HepG2 (cell line): ENCODE data around the gene MTHFD2. TPM values are rescaled to one million over a fixed set of nuclear protein-coding genes. Genes with fewer than 3 reads are reported as not detected.

ENCODE experiments used
- AHR ChIP-seq: IDR thresholded peaks from 2 replicates; pipeline ENCODE4 v1.6.1; 2018; ENCODE audit warnings: missing genetic modification reagents, missing compliant biosample characterization
- CREBL2 ChIP-seq: sonication (generic); formaldehyde crosslinking; IDR thresholded peaks from 2 replicates; pipeline ENCODE4 v1.8.1; 2023; ENCODE audit warnings: missing genetic modification reagents, mild to moderate bottlenecking, borderline replicate concordance
- RFX5 ChIP-seq: IDR thresholded peaks from 2 replicates; pipeline ENCODE4 v1.6.1; 2011; ENCODE audit warnings: low read depth, low read length, improper control_type of control experiment
- ZNF121 ChIP-seq: sonication (generic); formaldehyde crosslinking; IDR thresholded peaks from 2 replicates; pipeline ENCODE4 v1.5.0; 2020; ENCODE audit warnings: mild to moderate bottlenecking, missing genetic modification reagents
- ZNF414 ChIP-seq: sonication (generic); formaldehyde crosslinking; IDR thresholded peaks from 2 replicates; pipeline ENCODE4 v1.5.0; 2020; ENCODE audit warnings: missing genetic modification reagents
- ZNF546 ChIP-seq: sonication (generic); formaldehyde crosslinking; conservative IDR thresholded peaks from 2 replicates; pipeline ENCODE4 v1.8.1; 2023; ENCODE audit warnings: mild to moderate bottlenecking, missing genetic modification reagents
- ZNF605 ChIP-seq: sonication (generic); formaldehyde crosslinking; IDR thresholded peaks from 2 replicates; pipeline ENCODE4 v1.8.0; 2022; ENCODE audit warnings: mild to moderate bottlenecking, missing genetic modification reagents
- ZNF652 ChIP-seq: IDR thresholded peaks from 2 replicates; pipeline ENCODE4 v1.6.1; 2016; ENCODE audit warnings: low read depth, borderline replicate concordance
- ZNF691 ChIP-seq: sonication (generic); formaldehyde crosslinking; IDR thresholded peaks from 2 replicates; pipeline ENCODE4 v1.4.0; 2020; ENCODE audit warnings: missing genetic modification reagents, low read depth, mild to moderate bottlenecking, borderline replicate concordance
- polyA plus RNA-seq, 8 experiments: library from polyadenylated mRNA; depleted of rRNA in 3 of 8; stranded (reverse) in 7 of 8; unstranded in 1 of 8; fragments of >200 nt; fragmentation: Illumina TruSeq in 4 of 8; extraction: Trizol in 4 of 8; gene quantifications; 2 replicates each; pipeline versions ENCODE4 v1.2.1 to v1.2.3, GENCODE V29; 2011 to 2016; ENCODE audit warnings: low read depth in 4 of 8, missing spikeins in 1 of 8, mixed read lengths in 1 of 8; ENCODE audit not compliant: insufficient read depth in 1 of 8
- total RNA-seq, 5 experiments: library from RNA; depleted of rRNA; stranded (reverse); fragments of >200 nt; fragmentation: Illumina TruSeq; extraction: Trizol; gene quantifications; 2 replicates each; pipeline ENCODE4 v1.2.3, GENCODE V29; 2016; ENCODE audit warnings: low read depth in 1 of 5
- TF ChIP-seq, protein P1 (sequence below): sonication (generic); formaldehyde crosslinking; IDR thresholded peaks from 2 replicates; pipeline ENCODE4 v1.5.1; 2020; ENCODE audit warnings: mild to moderate bottlenecking, missing genetic modification reagents, borderline replicate concordance
- TF ChIP-seq, protein P2 (sequence below): sonication (generic); formaldehyde crosslinking; IDR thresholded peaks from 2 replicates; pipeline ENCODE4 v1.4.0; 2020; ENCODE audit warnings: missing genetic modification reagents, borderline replicate concordance
- TF ChIP-seq, protein P3 (sequence below): sonication (generic); formaldehyde crosslinking; IDR thresholded peaks from 2 replicates; pipeline ENCODE4 v1.5.0; 2020; ENCODE audit warnings: mild to moderate bottlenecking, missing genetic modification reagents, borderline replicate concordance

Gene MTHFD2
- total and polyA plus RNA-seq, 2 of the 13 experiments (the other 11 are each of a cell fraction or from before 2014, with no cell fraction given) = 188 to 269 TPM

DNA sequence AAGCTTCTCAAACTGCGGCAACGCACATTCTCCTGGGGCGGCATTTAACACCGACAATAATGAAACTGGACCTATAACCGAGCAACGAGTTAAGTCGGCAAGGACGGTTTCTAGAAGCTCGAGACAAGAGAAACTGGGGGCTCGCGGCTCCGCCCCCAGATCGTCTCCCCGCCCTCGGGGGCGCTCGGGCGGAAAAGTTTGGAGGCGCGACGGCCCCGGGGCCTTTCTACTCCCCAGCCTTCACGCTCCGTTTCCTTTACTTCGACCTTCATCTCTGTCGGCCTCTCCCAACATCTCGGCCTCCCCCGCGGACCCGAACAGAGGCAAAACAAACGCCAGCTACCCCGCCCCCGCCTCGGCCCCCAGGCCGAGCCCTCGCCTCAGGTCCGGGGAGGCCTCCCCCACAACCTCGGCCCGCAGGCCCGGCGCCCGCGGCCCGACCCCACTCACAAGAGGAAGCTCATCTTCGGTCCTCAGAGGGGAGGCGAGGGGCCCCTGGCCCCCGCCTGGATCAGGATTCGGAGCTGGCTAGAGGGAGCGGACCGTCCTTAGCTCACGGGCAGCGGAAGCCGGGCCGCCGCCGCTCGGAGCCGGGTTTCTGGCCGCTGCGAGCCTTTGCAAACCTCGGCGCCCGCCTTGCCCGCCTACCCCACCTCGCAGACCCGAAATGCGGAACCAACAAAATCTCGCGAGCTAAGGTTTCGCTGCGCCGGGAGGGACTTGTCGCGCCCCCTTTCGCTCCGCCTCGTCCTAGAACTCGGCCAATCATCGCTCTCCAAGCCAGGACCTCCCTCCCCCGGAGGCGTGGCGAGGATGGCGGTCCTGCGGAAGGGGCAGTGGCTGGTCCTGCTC lies 20.0 kb upstream of the MTHFD2 start, which contains the start of gene MOB1A (continued):
- TF ChIP-seq CREBL2 (no peak; the same call in 1 of the 2 replicates), ZNF652 (CRISPR knock-in tag) (no peak), ZNF414 (CRISPR knock-in tag) (peak; percentile 52; the same call in 1 of the 2 replicates), ZNF691 (CRISPR knock-in tag) (peak; percentile 60; the same call in 1 of the 2 replicates), ZNF121 (no peak), AHR (CRISPR knock-in tag) (no peak; the same call in 1 of the 2 replicates), RFX5 (0 out of 2 replicates have a peak, but pooled peaks have one; percentile 30), ZNF546 (CRISPR knock-in tag) (peak; percentile 18; the same call in 1 of the 2 replicates), ZNF605 (CRISPR knock-in tag) (peak; percentile 90)
- TF ChIP-seq, protein P1, sequence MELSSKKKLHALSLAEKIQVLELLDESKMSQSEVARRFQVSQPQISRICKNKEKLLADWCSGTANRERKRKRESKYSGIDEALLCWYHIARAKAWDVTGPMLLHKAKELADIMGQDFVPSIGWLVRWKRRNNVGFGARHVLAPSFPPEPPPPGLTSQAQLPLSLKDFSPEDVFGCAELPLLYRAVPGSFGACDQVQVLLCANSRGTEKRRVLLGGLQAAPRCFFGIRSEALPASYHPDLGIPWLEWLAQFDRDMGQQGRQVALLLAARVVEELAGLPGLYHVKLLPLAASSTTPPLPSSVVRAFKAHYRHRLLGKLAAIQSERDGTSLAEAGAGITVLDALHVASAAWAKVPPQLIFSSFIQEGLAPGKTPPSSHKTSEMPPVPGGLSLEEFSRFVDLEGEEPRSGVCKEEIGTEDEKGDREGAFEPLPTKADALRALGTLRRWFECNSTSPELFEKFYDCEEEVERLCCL (CRISPR knock-in tag) = no peak; the same call in 1 of the 2 replicates
- TF ChIP-seq, protein P2, sequence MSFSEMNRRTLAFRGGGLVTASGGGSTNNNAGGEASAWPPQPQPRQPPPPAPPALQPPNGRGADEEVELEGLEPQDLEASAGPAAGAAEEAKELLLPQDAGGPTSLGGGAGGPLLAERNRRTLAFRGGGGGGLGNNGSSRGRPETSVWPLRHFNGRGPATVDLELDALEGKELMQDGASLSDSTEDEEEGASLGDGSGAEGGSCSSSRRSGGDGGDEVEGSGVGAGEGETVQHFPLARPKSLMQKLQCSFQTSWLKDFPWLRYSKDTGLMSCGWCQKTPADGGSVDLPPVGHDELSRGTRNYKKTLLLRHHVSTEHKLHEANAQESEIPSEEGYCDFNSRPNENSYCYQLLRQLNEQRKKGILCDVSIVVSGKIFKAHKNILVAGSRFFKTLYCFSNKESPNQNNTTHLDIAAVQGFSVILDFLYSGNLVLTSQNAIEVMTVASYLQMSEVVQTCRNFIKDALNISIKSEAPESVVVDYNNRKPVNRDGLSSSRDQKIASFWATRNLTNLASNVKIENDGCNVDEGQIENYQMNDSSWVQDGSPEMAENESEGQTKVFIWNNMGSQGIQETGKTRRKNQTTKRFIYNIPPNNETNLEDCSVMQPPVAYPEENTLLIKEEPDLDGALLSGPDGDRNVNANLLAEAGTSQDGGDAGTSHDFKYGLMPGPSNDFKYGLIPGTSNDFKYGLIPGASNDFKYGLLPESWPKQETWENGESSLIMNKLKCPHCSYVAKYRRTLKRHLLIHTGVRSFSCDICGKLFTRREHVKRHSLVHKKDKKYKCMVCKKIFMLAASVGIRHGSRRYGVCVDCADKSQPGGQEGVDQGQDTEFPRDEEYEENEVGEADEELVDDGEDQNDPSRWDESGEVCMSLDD (CRISPR knock-in tag) = 0 out of 2 replicates have a peak, but pooled peaks have one; percentile 82
- TF ChIP-seq, protein P3, sequence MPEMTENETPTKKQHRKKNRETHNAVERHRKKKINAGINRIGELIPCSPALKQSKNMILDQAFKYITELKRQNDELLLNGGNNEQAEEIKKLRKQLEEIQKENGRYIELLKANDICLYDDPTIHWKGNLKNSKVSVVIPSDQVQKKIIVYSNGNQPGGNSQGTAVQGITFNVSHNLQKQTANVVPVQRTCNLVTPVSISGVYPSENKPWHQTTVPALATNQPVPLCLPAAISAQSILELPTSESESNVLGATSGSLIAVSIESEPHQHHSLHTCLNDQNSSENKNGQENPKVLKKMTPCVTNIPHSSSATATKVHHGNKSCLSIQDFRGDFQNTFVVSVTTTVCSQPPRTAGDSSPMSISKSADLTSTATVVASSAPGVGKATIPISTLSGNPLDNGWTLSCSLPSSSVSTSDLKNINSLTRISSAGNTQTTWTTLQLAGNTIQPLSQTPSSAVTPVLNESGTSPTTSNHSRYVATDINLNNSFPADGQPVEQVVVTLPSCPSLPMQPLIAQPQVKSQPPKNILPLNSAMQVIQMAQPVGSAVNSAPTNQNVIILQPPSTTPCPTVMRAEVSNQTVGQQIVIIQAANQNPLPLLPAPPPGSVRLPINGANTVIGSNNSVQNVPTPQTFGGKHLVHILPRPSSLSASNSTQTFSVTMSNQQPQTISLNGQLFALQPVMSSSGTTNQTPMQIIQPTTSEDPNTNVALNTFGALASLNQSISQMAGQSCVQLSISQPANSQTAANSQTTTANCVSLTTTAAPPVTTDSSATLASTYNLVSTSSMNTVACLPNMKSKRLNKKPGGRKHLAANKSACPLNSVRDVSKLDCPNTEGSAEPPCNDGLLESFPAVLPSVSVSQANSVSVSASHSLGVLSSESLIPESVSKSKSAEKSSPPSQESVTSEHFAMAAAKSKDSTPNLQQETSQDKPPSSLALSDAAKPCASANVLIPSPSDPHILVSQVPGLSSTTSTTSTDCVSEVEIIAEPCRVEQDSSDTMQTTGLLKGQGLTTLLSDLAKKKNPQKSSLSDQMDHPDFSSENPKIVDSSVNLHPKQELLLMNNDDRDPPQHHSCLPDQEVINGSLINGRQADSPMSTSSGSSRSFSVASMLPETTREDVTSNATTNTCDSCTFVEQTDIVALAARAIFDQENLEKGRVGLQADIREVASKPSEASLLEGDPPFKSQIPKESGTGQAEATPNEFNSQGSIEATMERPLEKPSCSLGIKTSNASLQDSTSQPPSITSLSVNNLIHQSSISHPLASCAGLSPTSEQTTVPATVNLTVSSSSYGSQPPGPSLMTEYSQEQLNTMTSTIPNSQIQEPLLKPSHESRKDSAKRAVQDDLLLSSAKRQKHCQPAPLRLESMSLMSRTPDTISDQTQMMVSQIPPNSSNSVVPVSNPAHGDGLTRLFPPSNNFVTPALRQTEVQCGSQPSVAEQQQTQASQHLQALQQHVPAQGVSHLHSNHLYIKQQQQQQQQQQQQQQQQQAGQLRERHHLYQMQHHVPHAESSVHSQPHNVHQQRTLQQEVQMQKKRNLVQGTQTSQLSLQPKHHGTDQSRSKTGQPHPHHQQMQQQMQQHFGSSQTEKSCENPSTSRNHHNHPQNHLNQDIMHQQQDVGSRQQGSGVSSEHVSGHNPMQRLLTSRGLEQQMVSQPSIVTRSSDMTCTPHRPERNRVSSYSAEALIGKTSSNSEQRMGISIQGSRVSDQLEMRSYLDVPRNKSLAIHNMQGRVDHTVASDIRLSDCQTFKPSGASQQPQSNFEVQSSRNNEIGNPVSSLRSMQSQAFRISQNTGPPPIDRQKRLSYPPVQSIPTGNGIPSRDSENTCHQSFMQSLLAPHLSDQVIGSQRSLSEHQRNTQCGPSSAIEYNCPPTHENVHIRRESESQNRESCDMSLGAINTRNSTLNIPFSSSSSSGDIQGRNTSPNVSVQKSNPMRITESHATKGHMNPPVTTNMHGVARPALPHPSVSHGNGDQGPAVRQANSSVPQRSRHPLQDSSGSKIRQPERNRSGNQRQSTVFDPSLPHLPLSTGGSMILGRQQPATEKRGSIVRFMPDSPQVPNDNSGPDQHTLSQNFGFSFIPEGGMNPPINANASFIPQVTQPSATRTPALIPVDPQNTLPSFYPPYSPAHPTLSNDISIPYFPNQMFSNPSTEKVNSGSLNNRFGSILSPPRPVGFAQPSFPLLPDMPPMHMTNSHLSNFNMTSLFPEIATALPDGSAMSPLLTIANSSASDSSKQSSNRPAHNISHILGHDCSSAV (CRISPR knock-in tag) = 0 out of 2 replicates have a peak, but pooled peaks have one; percentile 40
